D721Med (cell line): Measurements from ENCODE around the gene PHF5A.

Source experiments
- DNase-seq: peaks from one replicate; pipeline ENCODE4 v3.0.0; 2011; ENCODE audit warnings: low spot score; ENCODE audit not compliant: insufficient read length
- FAIRE-seq: peaks from 2 replicates; lab custom pipeline; 2011; peaks lifted over from hg19 to GRCh38; lab: Jason Lieb, UNC
- TF ChIP-seq, protein P1 (sequence below): IDR thresholded peaks from 2 replicates; pipeline ENCODE4 v1.5.1; 2012; ENCODE audit warnings: mild to moderate bottlenecking, control low read depth; ENCODE audit not compliant: insufficient read depth; ENCODE audit errors: missing control alignments

Gene PHF5A

DNA sequence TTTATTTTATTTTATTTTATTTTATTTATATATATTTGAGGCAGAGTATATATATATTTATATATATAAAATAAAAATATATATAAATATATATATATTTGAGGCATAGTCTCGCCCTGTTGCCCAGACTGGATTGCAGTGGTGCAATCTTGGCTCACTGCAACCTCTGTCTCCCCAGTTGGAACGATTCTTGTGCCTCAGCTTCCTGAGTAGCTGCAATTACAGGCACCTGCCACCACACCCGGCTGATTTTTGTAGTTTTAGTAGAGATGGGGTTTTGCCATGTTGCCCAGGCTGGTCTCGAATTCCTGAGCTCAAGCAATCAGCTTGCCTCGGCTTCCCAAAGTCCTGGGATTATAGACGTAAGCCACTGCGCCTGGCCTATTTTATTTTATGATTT, 31.8 kb upstream of the PHF5A start:
- TF ChIP-seq, protein P1, sequence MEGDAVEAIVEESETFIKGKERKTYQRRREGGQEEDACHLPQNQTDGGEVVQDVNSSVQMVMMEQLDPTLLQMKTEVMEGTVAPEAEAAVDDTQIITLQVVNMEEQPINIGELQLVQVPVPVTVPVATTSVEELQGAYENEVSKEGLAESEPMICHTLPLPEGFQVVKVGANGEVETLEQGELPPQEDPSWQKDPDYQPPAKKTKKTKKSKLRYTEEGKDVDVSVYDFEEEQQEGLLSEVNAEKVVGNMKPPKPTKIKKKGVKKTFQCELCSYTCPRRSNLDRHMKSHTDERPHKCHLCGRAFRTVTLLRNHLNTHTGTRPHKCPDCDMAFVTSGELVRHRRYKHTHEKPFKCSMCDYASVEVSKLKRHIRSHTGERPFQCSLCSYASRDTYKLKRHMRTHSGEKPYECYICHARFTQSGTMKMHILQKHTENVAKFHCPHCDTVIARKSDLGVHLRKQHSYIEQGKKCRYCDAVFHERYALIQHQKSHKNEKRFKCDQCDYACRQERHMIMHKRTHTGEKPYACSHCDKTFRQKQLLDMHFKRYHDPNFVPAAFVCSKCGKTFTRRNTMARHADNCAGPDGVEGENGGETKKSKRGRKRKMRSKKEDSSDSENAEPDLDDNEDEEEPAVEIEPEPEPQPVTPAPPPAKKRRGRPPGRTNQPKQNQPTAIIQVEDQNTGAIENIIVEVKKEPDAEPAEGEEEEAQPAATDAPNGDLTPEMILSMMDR = no peak
- DNase-seq (no peak), FAIRE-seq (no peak)

DNA sequence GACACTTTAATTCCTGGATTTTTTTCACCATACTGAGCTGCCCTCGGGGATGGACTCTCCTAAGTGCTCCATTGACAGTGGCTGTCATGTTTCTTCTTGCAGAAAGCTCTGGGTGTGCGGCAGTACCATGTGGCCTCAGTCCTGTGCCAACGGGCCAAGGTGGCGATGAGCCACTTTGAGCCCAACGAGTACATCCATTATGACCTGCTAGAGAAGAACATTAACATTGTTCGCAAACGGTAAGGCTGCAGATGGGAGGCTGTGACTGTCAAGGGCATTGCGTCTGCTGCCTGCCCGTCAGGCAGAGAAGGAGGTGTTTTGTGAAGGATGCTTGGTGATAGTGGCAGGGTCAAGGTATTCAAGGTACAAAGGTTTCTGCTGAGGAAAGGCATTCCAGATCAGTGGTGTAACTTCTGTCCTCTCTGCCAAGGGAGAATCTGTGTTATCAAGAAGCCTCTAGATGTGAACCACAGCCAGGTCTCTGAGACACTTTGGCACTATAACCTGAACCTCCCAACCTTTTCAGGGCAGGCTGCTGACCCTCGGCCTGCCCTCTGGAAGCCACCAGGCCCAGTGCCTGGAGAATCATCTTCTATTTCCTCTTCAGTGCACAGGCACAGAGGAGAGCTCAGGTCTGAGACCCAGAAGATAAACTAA, 31.3 kb upstream of the PHF5A start:
- TF ChIP-seq, protein P1 = no peak
- FAIRE-seq (no peak), DNase-seq (no peak)

DNA sequence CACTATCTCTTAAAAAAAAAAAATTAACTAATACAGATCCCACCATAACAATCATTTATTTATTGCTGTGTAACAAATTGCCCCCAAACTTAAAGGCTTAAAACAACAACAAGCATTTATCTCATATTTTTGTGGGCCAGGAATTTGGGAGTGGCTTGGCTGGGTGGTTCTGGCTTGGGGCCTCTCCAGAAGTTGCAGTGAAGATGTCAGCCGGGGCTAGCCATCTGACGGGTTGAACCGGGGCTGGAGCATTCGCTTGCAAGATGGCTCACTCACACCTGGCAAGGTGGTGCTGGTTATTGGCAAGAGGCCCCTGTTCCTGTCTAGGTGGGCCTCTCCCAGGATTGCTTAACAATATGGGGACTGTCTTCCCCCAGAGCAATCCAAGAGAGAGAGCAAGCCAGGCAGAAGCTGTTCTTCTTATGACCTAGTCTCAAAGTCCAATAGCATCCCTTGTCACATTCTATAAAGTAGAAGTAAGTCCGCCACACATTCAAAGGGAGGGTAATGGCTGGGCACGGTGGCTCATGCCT, 29.9 kb upstream of the PHF5A start:
- DNase-seq (no peak), FAIRE-seq (no peak)
- TF ChIP-seq, protein P1 = no peak

DNA sequence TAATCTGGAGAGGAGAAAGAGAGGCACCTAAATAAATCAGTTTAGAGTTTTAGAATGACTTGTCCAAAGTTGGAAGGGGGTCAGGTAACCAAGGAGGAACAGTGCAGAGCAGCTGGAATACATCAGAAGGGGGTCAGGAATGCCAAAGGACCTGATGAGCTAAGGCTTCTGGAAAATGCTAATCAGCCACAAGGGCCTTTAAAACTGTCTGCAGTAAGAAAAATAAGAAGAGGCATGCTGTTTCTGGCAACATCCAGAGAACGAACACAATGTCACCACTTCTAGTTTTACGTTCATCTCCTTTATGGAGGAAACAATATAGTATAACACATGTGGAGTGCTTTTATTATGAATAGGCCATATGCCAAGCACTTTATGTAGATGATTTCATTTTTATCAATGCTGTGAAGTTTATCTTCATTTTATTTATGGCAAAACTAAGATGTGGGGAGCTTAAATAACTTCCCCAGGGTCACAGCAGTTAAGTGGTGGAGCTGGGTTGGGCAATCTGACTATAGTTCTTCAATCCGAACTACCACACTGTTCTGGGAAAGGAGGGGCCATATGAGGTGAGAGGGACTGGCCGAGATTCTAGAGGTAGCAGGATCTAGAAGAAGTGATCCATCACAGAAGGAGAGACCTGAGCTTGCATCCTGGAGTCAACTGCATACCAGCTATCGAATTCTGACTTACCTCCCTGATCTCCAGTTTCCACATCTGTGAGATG, 23.0 kb upstream of the PHF5A start:
- DNase-seq (no peak), FAIRE-seq (no peak)
- TF ChIP-seq, protein P1 = no peak

DNA sequence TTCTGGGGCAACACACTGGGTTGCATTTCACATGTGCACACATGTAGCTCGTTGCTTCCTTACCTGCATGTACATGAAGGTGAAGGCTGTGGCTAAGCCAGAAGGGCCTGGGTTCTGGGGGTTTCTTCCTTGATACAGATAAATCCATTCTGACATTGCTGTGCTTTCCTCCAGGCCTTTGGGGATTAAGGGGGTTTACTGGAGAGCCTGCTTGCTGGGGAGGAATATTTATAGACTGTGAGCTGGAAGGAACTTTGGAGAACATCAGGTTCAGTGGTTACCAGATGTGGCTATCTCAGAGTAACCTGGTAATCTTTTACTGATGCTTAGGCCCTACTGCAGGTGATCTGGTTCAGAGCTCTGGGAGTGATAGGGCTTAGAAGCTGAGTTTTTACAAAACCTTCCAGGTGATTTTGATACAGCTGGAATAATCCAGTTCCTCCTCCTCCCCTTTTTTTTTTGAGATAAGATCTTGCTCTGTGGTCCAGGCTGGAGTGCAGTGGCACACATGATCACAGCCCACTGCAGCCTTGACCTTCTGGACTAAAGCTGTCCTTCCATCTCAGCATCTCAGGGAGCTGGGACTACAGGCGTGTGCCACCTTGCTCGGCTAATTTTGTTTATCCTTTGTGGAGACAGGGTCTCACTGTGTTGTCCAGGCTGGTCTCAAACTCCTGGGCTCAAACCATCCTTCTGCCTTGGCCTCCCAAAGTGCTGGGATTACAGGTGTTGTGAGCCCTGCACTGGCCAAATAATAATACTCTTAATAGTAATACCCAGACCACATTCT, 20.3 kb upstream of the PHF5A start:
- no peak for FAIRE-seq
- TF ChIP-seq, protein P1 = no peak
- no peak for DNase-seq

DNA sequence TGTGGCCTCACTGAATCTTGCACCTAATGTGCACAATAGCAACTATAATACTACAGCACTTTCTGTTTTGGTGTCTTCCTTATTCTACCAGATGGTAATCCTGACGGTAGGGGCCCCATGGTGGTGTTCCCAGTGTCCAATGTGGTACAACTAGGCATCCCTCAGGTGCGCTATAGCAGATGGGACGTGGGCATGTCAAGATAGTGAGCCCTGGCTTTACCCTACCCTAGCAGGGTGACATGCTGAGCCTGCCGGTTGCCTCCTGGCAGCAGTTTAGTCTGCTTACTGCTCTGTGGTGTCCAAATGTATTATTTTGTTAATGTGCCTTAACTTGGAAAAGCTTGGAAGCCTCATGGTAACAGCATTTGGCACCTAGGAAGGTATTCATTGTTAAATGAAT, 19.6 kb upstream of the PHF5A start:
- DNase-seq = no peak
- TF ChIP-seq, protein P1 = no peak
- no peak for FAIRE-seq
